SK-N-SH (cell line): ENCODE data around the gene CENPP. TPM values are rescaled to one million over a fixed set of nuclear protein-coding genes. Genes with fewer than 3 reads are reported as not detected.

Source experiments
- CTCF ChIA-PET: fragments of 300-600, 350-600 bp; formaldehyde crosslinking; extraction: SDS; loops from one replicate; lab custom pipeline; 2021; lab: Yijun Ruan, JAX
- POLR2A ChIA-PET: fragments of 350-600 bp; sonication (Branson Sonifier 250); formaldehyde crosslinking; extraction: SDS; loops from one replicate; lab custom pipeline; 2020; ENCODE audit warnings: antibody characterized with exemption, inconsistent platforms; lab: Yijun Ruan, JAX
- DNase-seq: peaks from one replicate; pipeline ENCODE4 v3.0.0; 2012
- H2AFZ ChIP-seq: fragments of 200-600 bp; sonication (generic); 2 replicates; pipeline ENCODE4 v1.8.1; 2016; ENCODE audit warnings: antibody characterized with exemption, mild to moderate bottlenecking, low read depth
- H3F3A ChIP-seq: fragments of 200-600 bp; sonication (generic); replicated peaks from 2 replicates; pipeline ENCODE3; 2016; ENCODE audit warnings: antibody characterized with exemption, mild to moderate bottlenecking; ENCODE audit not compliant: insufficient read depth
- H3K27ac ChIP-seq, 2 experiments: fragments of 200-500 bp in 1 of 2; fragments of 200-600 bp in 1 of 2; sonication (Bioruptor generic) in 1 of 2; sonication (generic), shearing (Covaris generic) in 1 of 2; 2 replicates each; pipeline versions ENCODE4 v1.5.1 to v1.6.1; 2014 to 2016; ENCODE audit warnings: low read depth in 2 of 2, inconsistent platforms in 1 of 2, low read length in 1 of 2, mild to moderate bottlenecking in 1 of 2, mixed read lengths in 1 of 2
- H3K27me3 ChIP-seq: fragments of 200-600 bp; sonication (generic), shearing (Covaris generic); 2 replicates; pipeline ENCODE4 v1.6.1; 2016; ENCODE audit warnings: mixed run types; ENCODE audit not compliant: insufficient read depth
- H3K36me3 ChIP-seq, 2 experiments: fragments of 200-500 bp in 1 of 2; fragments of 200-600 bp in 1 of 2; sonication (Bioruptor generic) in 1 of 2; sonication (generic) in 1 of 2; replicated peaks in 1 of 2; 2 replicates each; pipeline versions ENCODE3 to v1.5.1; 2014 to 2016; ENCODE audit warnings: low read length in 1 of 2, mild to moderate bottlenecking in 1 of 2; ENCODE audit not compliant: insufficient read depth in 2 of 2, control insufficient read depth in 1 of 2
- H3K4me1 ChIP-seq, 2 experiments: fragments of 200-500 bp in 1 of 2; fragments of 200-600 bp in 1 of 2; sonication (Bioruptor generic) in 1 of 2; sonication (generic), shearing (Covaris generic) in 1 of 2; 2 replicates each; pipeline versions ENCODE4 v1.5.1 to v1.6.1; 2014 to 2016; ENCODE audit warnings: low read depth in 1 of 2, low read length in 1 of 2, mixed run types in 1 of 2; ENCODE audit not compliant: insufficient read depth in 2 of 2, control insufficient read depth in 1 of 2
- H3K4me2 ChIP-seq: fragments of 200-600 bp; sonication (generic), shearing (Covaris generic); 2 replicates; pipeline ENCODE4 v1.6.1; 2017; ENCODE audit warnings: mixed run types
- H3K4me3 ChIP-seq, 2 experiments: fragments of 200-500 bp in 1 of 2; fragments of 200-600 bp in 1 of 2; sonication (Bioruptor generic) in 1 of 2; sonication (generic), shearing (Covaris generic) in 1 of 2; 2 replicates each; pipeline versions ENCODE4 v1.5.1 to v1.8.1; 2014 to 2016; ENCODE audit warnings: low read depth in 2 of 2, inconsistent platforms in 1 of 2, low read length in 1 of 2, mild to moderate bottlenecking in 1 of 2, mixed read lengths in 1 of 2, moderate library complexity in 1 of 2
- H3K79me2 ChIP-seq: fragments of 200-600 bp; sonication (generic); 2 replicates; pipeline ENCODE4 v1.8.1; 2017; ENCODE audit warnings: mild to moderate bottlenecking; ENCODE audit not compliant: insufficient read depth
- H3K9ac ChIP-seq: fragments of 200-600 bp; sonication (generic); 2 replicates; pipeline ENCODE4 v1.6.1; 2017; ENCODE audit warnings: mixed run types
- H3K9me2 ChIP-seq: fragments of 200-600 bp; sonication (generic); 2 replicates; pipeline ENCODE4 v1.6.1; 2017; ENCODE audit warnings: mixed run types
- H3K9me3 ChIP-seq: fragments of 200-600 bp; sonication (generic); 2 replicates; pipeline ENCODE4 v1.6.1; 2017; ENCODE audit warnings: mixed run types, mild to moderate bottlenecking, moderate library complexity
- H4K20me1 ChIP-seq: fragments of 200-600 bp; sonication (generic); 2 replicates; pipeline ENCODE4 v1.6.1; 2017; ENCODE audit warnings: mild to moderate bottlenecking, mixed run types; ENCODE audit not compliant: insufficient read depth
- CHD2 ChIP-seq: fragments of 150-350 bp; IDR thresholded peaks from 2 replicates; pipeline ENCODE4 v1.6.1; 2018; ENCODE audit warnings: low read length; ENCODE audit not compliant: partially characterized antibody
- EP300 ChIP-seq, 2 experiments: IDR thresholded peaks; 2 replicates each; pipeline versions ENCODE4 v1.4.0 to v1.6.1; 2012; ENCODE audit warnings: borderline replicate concordance in 1 of 2, low read depth in 1 of 2, low read length in 1 of 2
- EZH2phosphoT487 ChIP-seq: fragments of 200-600 bp; sonication (generic); IDR thresholded peaks from 2 replicates; pipeline ENCODE4 v1.6.1; 2017; ENCODE audit warnings: low read depth, mixed run types, mild to moderate bottlenecking, antibody characterized with exemption, moderate library complexity, borderline replicate concordance
- FOXJ3 ChIP-seq: sonication (generic); formaldehyde crosslinking; IDR thresholded peaks from 2 replicates; pipeline ENCODE4 v1.5.1; 2020; ENCODE audit warnings: mild to moderate bottlenecking, missing genetic modification reagents
- FOXM1 ChIP-seq: IDR thresholded peaks from 2 replicates; pipeline ENCODE4 v1.4.0; 2012; ENCODE audit warnings: low read depth, mild to moderate bottlenecking
- GABPA ChIP-seq: IDR thresholded peaks from 2 replicates; pipeline ENCODE4 v1.4.0; 2012; ENCODE audit warnings: low read depth, mild to moderate bottlenecking
- GATA2 ChIP-seq: sonication (generic); formaldehyde crosslinking; IDR thresholded peaks from 2 replicates; pipeline ENCODE4 v1.5.0; 2020; ENCODE audit warnings: mild to moderate bottlenecking, missing genetic modification reagents
- JUND ChIP-seq: IDR thresholded peaks from 2 replicates; pipeline ENCODE4 v1.4.0; 2012
- MEF2A ChIP-seq: IDR thresholded peaks from 2 replicates; pipeline ENCODE4 v1.4.0; 2012; ENCODE audit warnings: low read depth, borderline replicate concordance
- MXI1 ChIP-seq: IDR thresholded peaks from 2 replicates; pipeline ENCODE4 v1.6.1; 2012; ENCODE audit warnings: mild to moderate bottlenecking, low read depth, low read length, improper control_type of control experiment
- NFIC ChIP-seq: IDR thresholded peaks from 2 replicates; pipeline ENCODE4 v1.4.0; 2012; ENCODE audit warnings: borderline replicate concordance
- NRF1 ChIP-seq: IDR thresholded peaks from 2 replicates; pipeline ENCODE4 v1.6.1; 2012; ENCODE audit warnings: low read depth, mild to moderate bottlenecking, low read length
- POLR2AphosphoS5 ChIP-seq: IDR thresholded peaks from 2 replicates; pipeline ENCODE4 v1.6.1; 2012; ENCODE audit warnings: low read depth, low read length
- RAD21 ChIP-seq: IDR thresholded peaks from 2 replicates; pipeline ENCODE4 v1.6.1; 2012; ENCODE audit warnings: mild to moderate bottlenecking, low read length
- SMC3 ChIP-seq: IDR thresholded peaks from 2 replicates; pipeline ENCODE4 v1.6.1; 2012; ENCODE audit warnings: low read depth, low read length, improper control_type of control experiment
- TAF1 ChIP-seq: IDR thresholded peaks from 2 replicates; pipeline ENCODE4 v1.6.1; 2012; ENCODE audit warnings: low read depth, mild to moderate bottlenecking, low read length, moderate library complexity, borderline replicate concordance
- TCF12 ChIP-seq: IDR thresholded peaks from 2 replicates; pipeline ENCODE4 v1.4.0; 2012
- WGBS: methylation state at CpG from one replicate; pipeline ENCODE4 v1.1.6; 2017; ENCODE audit warnings: low lambda C conversion rate; 5-methylcytosine and 5-hydroxymethylcytosine counted together
- polyA plus RNA-seq, 3 experiments: library from polyadenylated mRNA; depleted of rRNA; stranded (reverse); fragments of >200 nt; gene quantifications; 2 replicates each; pipeline ENCODE4 v1.2.3, GENCODE V29; 2012
- TF ChIP-seq, protein P1 (sequence below): fragments of 150-350 bp; IDR thresholded peaks from 2 replicates; pipeline ENCODE4 v1.6.1; 2017; ENCODE audit warnings: antibody characterized with exemption, low read length, low read depth, borderline replicate concordance
- TF ChIP-seq, protein P2 (sequence below): IDR thresholded peaks from 2 replicates; pipeline ENCODE4 v1.4.0; 2012; ENCODE audit warnings: low read depth
- TF ChIP-seq, protein P3 (sequence below): fragments of 200-600 bp; sonication (generic); IDR thresholded peaks from 2 replicates; pipeline ENCODE4 v1.6.1; 2017; ENCODE audit warnings: antibody characterized with exemption, mild to moderate bottlenecking, moderate library complexity
- TF ChIP-seq, protein P4 (sequence below): IDR thresholded peaks from 2 replicates; pipeline ENCODE4; 2012

Gene CENPP
- polyA plus RNA-seq, 1 of the 3 experiments (the other 2 are of a cell fraction), result 1.3 TPM

DNA sequence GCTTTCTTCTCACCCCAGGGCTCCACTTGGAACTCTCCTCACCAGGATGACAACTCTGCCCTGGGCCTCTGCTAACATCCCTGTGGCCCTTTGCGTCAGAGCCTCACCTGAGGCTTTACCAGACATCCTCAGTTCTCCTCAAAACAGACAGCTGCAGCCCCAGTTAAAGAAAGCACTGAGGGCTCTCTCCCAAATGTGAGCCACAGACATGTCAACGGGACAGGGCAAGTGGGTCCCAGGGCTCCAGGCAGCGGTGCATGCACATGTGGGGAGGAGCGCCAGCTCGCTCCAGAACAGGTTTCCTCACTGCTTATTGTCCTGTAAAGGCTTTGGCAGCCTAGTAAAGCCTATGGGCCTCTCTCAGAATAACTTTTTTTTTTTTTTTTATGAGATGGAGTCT is 306.9 kb downstream of the CENPP start:
- H3K9me2 ChIP-seq, result no peaks in the 10 kb centered on the region
- TF ChIP-seq MEF2A (no peak), RAD21 (no peak), NRF1 (no peak), GATA2 (CRISPR knock-in tag) (no peak), EZH2phosphoT487 (no peak), FOXM1 (no peak), CHD2 (no peak), POLR2AphosphoS5 (no peak), NFIC (no peak), FOXJ3 (no peak), GABPA (no peak), TCF12 (no peak), EP300 (IDR thresholded peaks at IDR 0.05; ENCODE audit: borderline replicate concordance in 1 of 2, low read depth in 1 of 2, low read length in 1 of 2) (no peak), TAF1 (no peak), JUND (no peak), SMC3 (no peak)
- TF ChIP-seq, protein P1, sequence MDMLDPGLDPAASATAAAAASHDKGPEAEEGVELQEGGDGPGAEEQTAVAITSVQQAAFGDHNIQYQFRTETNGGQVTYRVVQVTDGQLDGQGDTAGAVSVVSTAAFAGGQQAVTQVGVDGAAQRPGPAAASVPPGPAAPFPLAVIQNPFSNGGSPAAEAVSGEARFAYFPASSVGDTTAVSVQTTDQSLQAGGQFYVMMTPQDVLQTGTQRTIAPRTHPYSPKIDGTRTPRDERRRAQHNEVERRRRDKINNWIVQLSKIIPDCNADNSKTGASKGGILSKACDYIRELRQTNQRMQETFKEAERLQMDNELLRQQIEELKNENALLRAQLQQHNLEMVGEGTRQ, result no peak
- TF ChIP-seq, protein P2, sequence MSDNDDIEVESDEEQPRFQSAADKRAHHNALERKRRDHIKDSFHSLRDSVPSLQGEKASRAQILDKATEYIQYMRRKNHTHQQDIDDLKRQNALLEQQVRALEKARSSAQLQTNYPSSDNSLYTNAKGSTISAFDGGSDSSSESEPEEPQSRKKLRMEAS, result no peak
- TF ChIP-seq, all 33 proteins: peak for 0
- H3F3A ChIP-seq, result no peaks in the 10 kb centered on the region
- H3K9ac ChIP-seq, result no peak overlapping the region
- H3K79me2 ChIP-seq, result no peaks in the 10 kb centered on the region; the same call in 1 of the 2 replicates
- WGBS, result 100% methylated on average over 4 of the region's 5 CpGs
- no peak overlapping the region for H2AFZ ChIP-seq
- ChIA-PET POLR2A (no interaction called here), CTCF (interaction anchor here (1.5 to 3.8 kb wide), 7 partner anchors 16 to 493 kb away, joined by 4 to 30 read pairs (median 14); partner anchors contain the start of genes CENPP and NOL8)
- peaks cover 41 to 58% of the 10 kb centered on the region in 2 experiments for H3K36me3 ChIP-seq
- no peak overlapping the region for H3K4me3 ChIP-seq
- H3K9me3 ChIP-seq, result no peaks in the 10 kb centered on the region
- no peaks in the 10 kb centered on the region for H3K4me1 ChIP-seq
- no peak for DNase-seq
- no peaks in the 10 kb centered on the region for H3K27me3 ChIP-seq
- no peak overlapping the region for H3K27ac ChIP-seq
- no peaks in the 10 kb centered on the region for H4K20me1 ChIP-seq
- H3K4me2 ChIP-seq, result no peak overlapping the region

DNA sequence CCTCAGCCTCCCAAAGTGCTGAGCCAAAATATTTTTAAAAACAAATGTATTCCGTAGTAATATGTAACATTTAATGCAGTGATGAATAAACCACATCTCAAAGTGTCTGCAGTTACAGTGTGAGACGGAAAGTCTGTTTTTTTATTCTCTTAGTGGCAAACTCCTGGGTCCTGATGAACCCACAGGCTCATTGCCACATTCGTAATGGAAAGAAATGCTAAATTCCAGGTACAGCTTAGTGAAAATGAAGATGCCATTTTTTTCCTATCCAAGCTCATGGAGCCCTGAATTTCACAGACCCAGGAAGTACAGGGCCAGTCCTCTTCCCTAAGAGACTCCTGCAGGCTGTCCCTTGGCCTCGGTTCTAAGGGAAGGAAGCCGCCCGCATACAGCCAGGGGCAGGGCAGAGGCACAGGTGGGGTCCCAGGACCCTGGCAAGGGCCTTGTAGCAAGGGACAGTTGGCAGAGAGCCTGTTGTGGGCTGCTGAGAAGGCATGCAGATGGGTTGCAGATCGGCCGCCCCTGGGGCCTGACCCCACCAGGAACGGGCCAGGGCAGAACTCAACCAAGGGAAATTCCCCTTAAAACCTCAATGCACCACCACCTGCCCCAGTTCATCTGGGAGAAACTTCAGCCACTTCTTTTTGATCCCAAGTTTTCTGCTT is 308.0 kb downstream of the CENPP start:
- Histone ChIP-seq H3K9me3 (no peaks in the 10 kb centered on the region), H3K27ac (no peak overlapping the region), H3K79me2 (no peaks in the 10 kb centered on the region; the same call in 1 of the 2 replicates), H3K36me3 (peaks cover 37 to 65% of the 10 kb centered on the region in 2 experiments), H2AFZ (no peak overlapping the region), H3K4me3 (no peak overlapping the region), H3K4me1 (no peaks in the 10 kb centered on the region), H3K4me2 (no peak overlapping the region), H3K9ac (no peak overlapping the region), H3F3A (no peaks in the 10 kb centered on the region), H3K27me3 (no peaks in the 10 kb centered on the region), H4K20me1 (no peaks in the 10 kb centered on the region), H3K9me2 (no peaks in the 10 kb centered on the region)
- POLR2A ChIA-PET, result no interaction called here
- no peak for DNase-seq
- 97% methylated on average over 4 of the region's 9 CpGs for WGBS
- CTCF ChIA-PET, result interaction anchor here (0.6 to 3.8 kb wide), 31 partner anchors 8 to 499 kb away, joined by 3 to 30 read pairs (median 4); partner anchors contain the start of genes CENPP and NOL8
- TF ChIP-seq CHD2, result no peak
- TF ChIP-seq, protein P1, result no peak
- TF ChIP-seq, protein P3, sequence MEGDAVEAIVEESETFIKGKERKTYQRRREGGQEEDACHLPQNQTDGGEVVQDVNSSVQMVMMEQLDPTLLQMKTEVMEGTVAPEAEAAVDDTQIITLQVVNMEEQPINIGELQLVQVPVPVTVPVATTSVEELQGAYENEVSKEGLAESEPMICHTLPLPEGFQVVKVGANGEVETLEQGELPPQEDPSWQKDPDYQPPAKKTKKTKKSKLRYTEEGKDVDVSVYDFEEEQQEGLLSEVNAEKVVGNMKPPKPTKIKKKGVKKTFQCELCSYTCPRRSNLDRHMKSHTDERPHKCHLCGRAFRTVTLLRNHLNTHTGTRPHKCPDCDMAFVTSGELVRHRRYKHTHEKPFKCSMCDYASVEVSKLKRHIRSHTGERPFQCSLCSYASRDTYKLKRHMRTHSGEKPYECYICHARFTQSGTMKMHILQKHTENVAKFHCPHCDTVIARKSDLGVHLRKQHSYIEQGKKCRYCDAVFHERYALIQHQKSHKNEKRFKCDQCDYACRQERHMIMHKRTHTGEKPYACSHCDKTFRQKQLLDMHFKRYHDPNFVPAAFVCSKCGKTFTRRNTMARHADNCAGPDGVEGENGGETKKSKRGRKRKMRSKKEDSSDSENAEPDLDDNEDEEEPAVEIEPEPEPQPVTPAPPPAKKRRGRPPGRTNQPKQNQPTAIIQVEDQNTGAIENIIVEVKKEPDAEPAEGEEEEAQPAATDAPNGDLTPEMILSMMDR, result no peak
- TF ChIP-seq, protein P4, sequence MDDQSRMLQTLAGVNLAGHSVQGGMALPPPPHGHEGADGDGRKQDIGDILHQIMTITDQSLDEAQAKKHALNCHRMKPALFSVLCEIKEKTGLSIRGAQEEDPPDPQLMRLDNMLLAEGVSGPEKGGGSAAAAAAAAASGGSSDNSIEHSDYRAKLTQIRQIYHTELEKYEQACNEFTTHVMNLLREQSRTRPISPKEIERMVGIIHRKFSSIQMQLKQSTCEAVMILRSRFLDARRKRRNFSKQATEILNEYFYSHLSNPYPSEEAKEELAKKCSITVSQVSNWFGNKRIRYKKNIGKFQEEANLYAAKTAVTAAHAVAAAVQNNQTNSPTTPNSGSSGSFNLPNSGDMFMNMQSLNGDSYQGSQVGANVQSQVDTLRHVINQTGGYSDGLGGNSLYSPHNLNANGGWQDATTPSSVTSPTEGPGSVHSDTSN, result no peak
- TF ChIP-seq MXI1, result no peak
- no peak for TF ChIP-seq NRF1
- no peak for TF ChIP-seq FOXM1
- no peak for TF ChIP-seq FOXJ3
